ENCODE data around the gene C2orf78. TPM values are rescaled to one million over a fixed set of nuclear protein-coding genes. Genes with fewer than 3 reads are reported as not detected.
"Not testable (repeated sequence)": the region's sequence is repeated elsewhere in the genome, so short reads cannot be mapped to it uniquely, and the experiment has no call there.

C2orf78 gene
- polyA plus RNA-seq, 1 donor from 2014 or later: not detected

DNA sequence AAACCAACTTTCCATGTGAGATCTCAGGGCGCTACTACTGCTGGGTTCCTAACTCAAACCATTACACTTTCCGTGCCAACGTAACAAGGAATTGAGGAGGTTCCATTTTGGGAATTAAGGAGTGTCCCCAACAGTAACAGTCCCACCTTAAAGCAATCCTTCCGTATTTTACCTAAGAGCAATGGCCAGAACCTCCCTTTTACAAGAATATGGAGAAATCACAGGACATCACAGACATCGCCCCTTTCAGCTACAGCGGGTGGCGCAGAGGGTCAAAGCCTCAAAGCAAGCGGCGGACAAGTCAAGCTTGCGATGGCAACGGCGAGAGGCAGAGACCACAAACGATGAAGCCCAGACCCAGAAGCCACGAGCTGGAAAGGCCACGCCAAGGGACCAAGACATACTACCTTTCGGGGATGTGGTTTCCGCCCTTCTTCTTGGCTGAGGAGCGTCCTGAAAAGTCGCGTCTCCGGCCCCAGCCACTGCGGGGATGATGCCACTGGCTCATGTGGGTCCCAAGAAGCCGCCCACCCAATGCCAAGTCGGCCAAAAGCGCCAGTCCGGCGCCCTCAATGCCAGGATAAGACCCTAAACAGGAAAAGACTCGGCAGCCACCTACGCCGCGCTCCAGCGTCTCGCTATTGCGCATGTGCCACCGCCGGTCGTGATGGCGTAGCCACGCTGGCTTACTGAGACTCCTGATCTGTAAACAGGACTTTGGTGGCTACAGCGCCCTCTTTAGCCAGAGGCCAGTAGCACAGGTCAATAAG lies 4.3 kb upstream of the C2orf78 start, which contains the start of gene DUSP11:
Gene DUSP11, minus strand, starts transcription at position 637 of the 770 bp plus-strand sequence. Its CDS starts 129 bp downstream, at position 508.
- Histone ChIP-seq H3K27ac (ENCODE audit: low read length) (peak within 1 kb of the TSS; percentile 77), H3F3A (ENCODE audit: insufficient read depth, low read length, poor library complexity, severe bottlenecking) (no peaks in the 10 kb centered on the region), H3K4me2 (ENCODE audit: low read length) (peak within 1 kb of the TSS; percentile 63), H2AFZ (ENCODE audit: low read depth, low read length) (peak within 1 kb of the TSS; percentile 96), H3K9me3 (ENCODE audit: low read length) (no peaks in the 10 kb centered on the region), H3K9ac (ENCODE audit: low read length) (peak within 1 kb of the TSS; percentile 86), H4K20me1 (ENCODE audit: insufficient read depth) (no peaks in the 10 kb centered on the region), H3K27me3 (ENCODE audit: insufficient read depth, low read depth, low read length) (no peaks in the 10 kb centered on the region), H3K4me3 (ENCODE audit: low read length) (peak within 1 kb of the TSS; percentile 85), H3K9me2 (ENCODE audit: insufficient read depth, low read length) (no peaks in the 10 kb centered on the region), H3K79me2 (replicated peaks; ENCODE audit: insufficient read depth, low read length) (peaks cover 20% of the 10 kb centered on the region), H3K36me3 (ENCODE audit: insufficient read depth, low read length) (no peaks in the 10 kb centered on the region)
- TF ChIP-seq EZH2 (IDR thresholded peaks at IDR 0.05; ENCODE audit: borderline replicate concordance, insufficient read depth, low read length, poor library complexity, severe bottlenecking) (no peak), POLR2AphosphoS5 (IDR thresholded peaks at IDR 0.05) (peak; percentile 85), EP300 (conservative IDR thresholded peaks at IDR 0.05; ENCODE audit: poor library complexity, severe bottlenecking) (no peak), MXI1 (conservative IDR thresholded peaks at IDR 0.05; ENCODE audit: poor library complexity, severe bottlenecking) (peak; percentile 80), TAF1 (IDR thresholded peaks at IDR 0.05; ENCODE audit: low read depth) (peak; percentile 64), SMC3 (conservative IDR thresholded peaks at IDR 0.05; ENCODE audit: poor library complexity) (peak; percentile 53), RAD21 (conservative IDR thresholded peaks at IDR 0.05) (peak; percentile 59)
- TF ChIP-seq, protein P1, sequence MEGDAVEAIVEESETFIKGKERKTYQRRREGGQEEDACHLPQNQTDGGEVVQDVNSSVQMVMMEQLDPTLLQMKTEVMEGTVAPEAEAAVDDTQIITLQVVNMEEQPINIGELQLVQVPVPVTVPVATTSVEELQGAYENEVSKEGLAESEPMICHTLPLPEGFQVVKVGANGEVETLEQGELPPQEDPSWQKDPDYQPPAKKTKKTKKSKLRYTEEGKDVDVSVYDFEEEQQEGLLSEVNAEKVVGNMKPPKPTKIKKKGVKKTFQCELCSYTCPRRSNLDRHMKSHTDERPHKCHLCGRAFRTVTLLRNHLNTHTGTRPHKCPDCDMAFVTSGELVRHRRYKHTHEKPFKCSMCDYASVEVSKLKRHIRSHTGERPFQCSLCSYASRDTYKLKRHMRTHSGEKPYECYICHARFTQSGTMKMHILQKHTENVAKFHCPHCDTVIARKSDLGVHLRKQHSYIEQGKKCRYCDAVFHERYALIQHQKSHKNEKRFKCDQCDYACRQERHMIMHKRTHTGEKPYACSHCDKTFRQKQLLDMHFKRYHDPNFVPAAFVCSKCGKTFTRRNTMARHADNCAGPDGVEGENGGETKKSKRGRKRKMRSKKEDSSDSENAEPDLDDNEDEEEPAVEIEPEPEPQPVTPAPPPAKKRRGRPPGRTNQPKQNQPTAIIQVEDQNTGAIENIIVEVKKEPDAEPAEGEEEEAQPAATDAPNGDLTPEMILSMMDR (IDR thresholded peaks at IDR 0.05; ENCODE audit: poor library complexity, severe bottlenecking): peak; percentile 97
- TF ChIP-seq, protein P2, sequence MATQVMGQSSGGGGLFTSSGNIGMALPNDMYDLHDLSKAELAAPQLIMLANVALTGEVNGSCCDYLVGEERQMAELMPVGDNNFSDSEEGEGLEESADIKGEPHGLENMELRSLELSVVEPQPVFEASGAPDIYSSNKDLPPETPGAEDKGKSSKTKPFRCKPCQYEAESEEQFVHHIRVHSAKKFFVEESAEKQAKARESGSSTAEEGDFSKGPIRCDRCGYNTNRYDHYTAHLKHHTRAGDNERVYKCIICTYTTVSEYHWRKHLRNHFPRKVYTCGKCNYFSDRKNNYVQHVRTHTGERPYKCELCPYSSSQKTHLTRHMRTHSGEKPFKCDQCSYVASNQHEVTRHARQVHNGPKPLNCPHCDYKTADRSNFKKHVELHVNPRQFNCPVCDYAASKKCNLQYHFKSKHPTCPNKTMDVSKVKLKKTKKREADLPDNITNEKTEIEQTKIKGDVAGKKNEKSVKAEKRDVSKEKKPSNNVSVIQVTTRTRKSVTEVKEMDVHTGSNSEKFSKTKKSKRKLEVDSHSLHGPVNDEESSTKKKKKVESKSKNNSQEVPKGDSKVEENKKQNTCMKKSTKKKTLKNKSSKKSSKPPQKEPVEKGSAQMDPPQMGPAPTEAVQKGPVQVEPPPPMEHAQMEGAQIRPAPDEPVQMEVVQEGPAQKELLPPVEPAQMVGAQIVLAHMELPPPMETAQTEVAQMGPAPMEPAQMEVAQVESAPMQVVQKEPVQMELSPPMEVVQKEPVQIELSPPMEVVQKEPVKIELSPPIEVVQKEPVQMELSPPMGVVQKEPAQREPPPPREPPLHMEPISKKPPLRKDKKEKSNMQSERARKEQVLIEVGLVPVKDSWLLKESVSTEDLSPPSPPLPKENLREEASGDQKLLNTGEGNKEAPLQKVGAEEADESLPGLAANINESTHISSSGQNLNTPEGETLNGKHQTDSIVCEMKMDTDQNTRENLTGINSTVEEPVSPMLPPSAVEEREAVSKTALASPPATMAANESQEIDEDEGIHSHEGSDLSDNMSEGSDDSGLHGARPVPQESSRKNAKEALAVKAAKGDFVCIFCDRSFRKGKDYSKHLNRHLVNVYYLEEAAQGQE (IDR thresholded peaks at IDR 0.05; ENCODE audit: borderline replicate concordance): peak; percentile 2

DNA sequence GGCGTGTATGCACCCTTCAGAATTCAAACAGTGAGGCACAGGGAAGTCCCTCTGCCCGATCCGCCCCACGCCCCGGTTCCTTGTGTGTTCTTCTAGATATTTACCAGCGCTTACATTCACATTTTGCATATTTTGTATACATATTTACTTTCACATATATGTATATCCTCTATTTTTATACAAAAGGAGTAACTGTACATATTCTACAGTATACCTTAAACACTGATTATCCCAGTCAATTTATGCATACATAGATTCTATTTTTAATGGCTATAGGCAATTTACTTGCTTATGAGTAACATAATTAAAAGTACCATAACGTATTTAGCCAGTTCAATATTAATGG lies 3.8 kb upstream of the C2orf78 start:
- no peaks in the 10 kb centered on the region for H3F3A ChIP-seq (ENCODE audit: insufficient read depth, low read length, poor library complexity, severe bottlenecking)
- TF ChIP-seq TAF1 (IDR thresholded peaks at IDR 0.05; ENCODE audit: low read depth): no peak
- no peak for TF ChIP-seq POLR2AphosphoS5 (IDR thresholded peaks at IDR 0.05)
- TF ChIP-seq EZH2 (IDR thresholded peaks at IDR 0.05; ENCODE audit: borderline replicate concordance, insufficient read depth, low read length, poor library complexity, severe bottlenecking): no peak
- TF ChIP-seq, protein P2 (IDR thresholded peaks at IDR 0.05; ENCODE audit: borderline replicate concordance): no peak
- TF ChIP-seq, protein P1 (IDR thresholded peaks at IDR 0.05; ENCODE audit: poor library complexity, severe bottlenecking): no peak
- no peak for TF ChIP-seq MXI1 (conservative IDR thresholded peaks at IDR 0.05; ENCODE audit: poor library complexity, severe bottlenecking)
- no peak for TF ChIP-seq SMC3 (conservative IDR thresholded peaks at IDR 0.05; ENCODE audit: poor library complexity)
- peaks cover 20% of the 10 kb centered on the region for H3K79me2 ChIP-seq (replicated peaks; ENCODE audit: insufficient read depth, low read length)
- H3K9me2 ChIP-seq (ENCODE audit: insufficient read depth, low read length): no peaks in the 10 kb centered on the region
- H2AFZ ChIP-seq (ENCODE audit: low read depth, low read length): no peak overlapping the region
- H3K9me3 ChIP-seq (ENCODE audit: low read length): no peaks in the 10 kb centered on the region
- H3K36me3 ChIP-seq (ENCODE audit: insufficient read depth, low read length): no peaks in the 10 kb centered on the region
- H3K27ac ChIP-seq (ENCODE audit: low read length): no peak overlapping the region
- no peaks in the 10 kb centered on the region for H4K20me1 ChIP-seq (ENCODE audit: insufficient read depth)
- no peaks in the 10 kb centered on the region for H3K27me3 ChIP-seq (ENCODE audit: insufficient read depth, low read depth, low read length)
- no peak overlapping the region for H3K4me2 ChIP-seq (ENCODE audit: low read length)
- no peak overlapping the region for H3K9ac ChIP-seq (ENCODE audit: low read length)
- H3K4me3 ChIP-seq (ENCODE audit: low read length): peak overlapping the region; percentile 85

DNA sequence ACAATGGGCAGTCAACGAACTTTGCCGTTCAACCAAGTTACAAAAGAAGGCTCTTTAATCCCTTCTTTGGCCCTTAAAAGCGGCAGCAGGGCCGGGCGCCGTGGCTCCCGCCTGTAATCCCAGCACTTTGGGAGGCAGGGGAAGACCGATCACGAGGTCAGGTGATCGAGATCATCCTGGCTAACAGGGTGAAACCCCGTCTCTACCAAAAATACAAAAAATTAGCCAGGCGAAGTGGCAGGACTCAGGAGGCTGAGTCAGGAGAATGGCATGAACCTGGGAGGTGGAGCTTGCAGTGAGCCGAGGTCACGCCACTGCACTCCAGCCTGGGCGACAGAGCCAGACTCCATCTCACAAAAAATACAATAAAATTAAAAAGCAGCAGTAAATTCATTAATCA lies 581 bp upstream of the C2orf78 start:
- H3F3A ChIP-seq (ENCODE audit: insufficient read depth, low read length, poor library complexity, severe bottlenecking); H2AFZ ChIP-seq (ENCODE audit: low read depth, low read length); H3K4me3 ChIP-seq (ENCODE audit: low read length); H3K36me3 ChIP-seq (ENCODE audit: insufficient read depth, low read length); H3K27ac ChIP-seq (ENCODE audit: low read length); H3K9me3 ChIP-seq (ENCODE audit: low read length); H3K9ac ChIP-seq (ENCODE audit: low read length); H3K27me3 ChIP-seq (ENCODE audit: insufficient read depth, low read depth, low read length); H3K9me2 ChIP-seq (ENCODE audit: insufficient read depth, low read length); H3K4me2 ChIP-seq (ENCODE audit: low read length); H4K20me1 ChIP-seq (ENCODE audit: insufficient read depth): not testable (repeated sequence)
- peaks cover 15% of the 10 kb centered on the region for H3K79me2 ChIP-seq (replicated peaks; ENCODE audit: insufficient read depth, low read length)
